GM18907 (cell line): ENCODE results near the gene KDM4B.

Experiments used
- ATAC-seq: cut with Tn5 transposase; IDR thresholded peaks from one replicate; pipeline ENCODE4 v1.9.1; 2021; ENCODE audit warnings: mild to moderate bottlenecking, moderate library complexity; ENCODE audit not compliant: unreplicated experiment

KDM4B gene

DNA sequence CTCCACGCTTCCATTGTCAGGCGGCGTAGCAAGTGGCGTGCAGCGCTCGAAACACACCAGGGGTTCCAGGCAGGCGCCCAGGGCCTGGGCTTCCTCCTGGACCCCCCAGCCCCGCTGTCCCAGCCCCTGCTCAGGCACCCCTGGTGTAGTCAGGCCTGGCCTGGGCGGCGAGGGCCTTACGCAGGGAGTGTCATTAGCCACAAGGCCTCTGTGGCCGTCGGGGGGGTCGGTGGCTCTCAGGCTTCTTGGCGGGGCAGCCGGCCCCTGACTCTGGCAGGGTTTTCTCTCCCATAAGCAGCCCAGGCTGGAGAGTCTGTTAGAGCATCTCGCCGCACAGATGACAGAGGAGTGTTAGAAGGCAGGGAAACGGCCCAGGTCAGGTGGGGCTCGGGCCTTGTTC lies 116.7 kb downstream of the KDM4B start:
- ATAC-seq, result no peak

DNA sequence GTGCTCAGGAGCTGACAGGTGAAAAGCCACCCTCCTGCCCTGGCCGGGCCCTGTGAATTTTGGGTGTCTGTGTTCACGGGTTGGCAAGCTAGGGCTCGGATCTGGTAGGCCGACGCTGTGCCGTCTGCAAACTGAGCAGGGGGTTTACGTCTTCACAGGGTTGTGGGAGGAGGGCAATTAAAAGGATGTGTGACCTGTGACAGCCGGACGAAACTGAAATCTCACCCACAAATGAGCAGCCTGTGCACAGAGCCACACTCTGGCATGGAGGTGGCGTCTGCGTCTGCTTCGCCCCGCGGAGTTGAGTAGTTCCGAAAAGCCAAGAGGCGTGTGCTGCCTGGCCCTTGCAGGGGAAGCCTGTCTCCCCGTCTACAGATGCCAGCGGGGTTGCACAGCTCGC lies 117.3 kb downstream of the KDM4B start:
- ATAC-seq, result no peak

DNA sequence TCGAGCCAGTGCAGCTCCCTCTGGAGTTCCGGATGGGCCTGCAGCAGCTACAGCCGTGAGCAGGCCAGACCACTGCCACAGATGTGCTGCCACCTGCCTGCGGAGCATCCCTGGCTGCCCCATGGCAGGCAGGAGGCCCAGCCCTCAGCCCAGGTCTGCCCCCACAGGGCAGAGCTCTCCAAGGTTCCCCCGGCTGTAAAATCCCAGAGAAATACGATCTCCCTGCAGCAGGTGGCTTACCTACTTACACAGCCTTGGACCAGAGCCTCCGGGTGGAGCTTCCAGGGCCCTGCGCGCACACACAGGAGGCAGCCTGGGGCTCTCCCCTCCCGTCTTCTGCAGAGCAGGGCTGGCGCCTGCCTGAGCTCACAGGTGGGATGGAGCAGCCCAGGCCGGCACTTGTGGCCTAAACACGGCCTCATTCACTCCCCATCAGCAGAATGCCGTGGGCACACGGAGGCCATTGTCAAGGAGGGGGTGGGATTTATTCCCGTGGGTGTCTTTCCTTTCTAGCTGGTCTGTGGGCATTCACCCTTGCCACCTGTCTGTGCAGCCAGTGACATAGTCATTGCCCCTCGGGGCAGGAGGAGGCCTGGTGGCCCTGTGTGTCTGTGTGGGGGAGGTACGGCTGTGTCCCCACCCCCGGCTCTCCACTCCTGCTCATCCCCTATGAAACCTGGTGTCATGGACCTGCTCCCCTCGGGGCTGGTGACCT lies 118.0 kb downstream of the KDM4B start:
- no peak for ATAC-seq

DNA sequence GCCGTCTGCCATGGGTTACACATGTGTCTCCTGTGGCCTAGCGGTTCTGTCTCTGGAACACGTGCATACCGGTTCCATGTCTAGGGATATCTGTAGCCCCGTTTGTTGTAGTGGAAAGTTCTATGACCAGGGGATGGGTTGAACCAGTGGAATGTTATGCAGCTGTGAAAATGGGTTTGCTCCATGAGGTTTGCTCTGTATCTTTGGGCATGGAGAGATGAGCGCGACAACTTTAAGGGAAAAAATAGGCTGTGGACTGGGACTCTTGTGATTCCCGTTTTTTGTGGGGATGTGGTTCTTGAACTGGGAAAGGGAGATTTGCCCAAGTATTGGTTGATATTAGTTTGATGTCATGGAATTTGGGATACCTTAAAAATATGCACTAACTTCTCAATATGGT lies 120.4 kb downstream of the KDM4B start:
- ATAC-seq, result no peak

DNA sequence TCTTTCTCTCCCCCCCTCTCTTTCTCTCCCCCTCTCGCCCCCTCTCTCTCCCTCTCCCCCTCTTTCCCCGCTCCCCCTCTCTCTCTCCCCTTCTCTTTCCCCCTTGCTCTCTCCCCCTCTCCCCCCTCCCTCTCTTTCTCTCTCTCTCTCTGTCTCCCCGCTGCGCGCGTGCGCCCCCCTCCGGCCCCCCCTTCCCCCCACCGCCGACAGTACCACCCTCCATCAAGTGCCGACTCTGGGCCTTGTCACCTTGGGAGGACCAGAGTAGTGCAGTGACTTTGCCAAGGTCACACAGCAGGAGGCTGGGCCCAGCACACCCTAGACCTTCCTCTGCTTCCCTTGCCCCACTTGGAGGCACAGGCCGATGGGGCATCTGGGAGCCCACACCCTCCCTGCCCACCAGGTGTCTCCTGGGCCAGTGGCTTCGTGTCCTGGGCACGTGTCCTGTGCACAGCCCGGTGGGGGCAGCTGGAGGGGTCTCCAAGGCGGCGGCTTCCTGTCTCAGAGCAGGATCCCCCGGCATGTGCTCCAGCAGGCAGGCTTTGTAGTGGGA lies 121.6 kb downstream of the KDM4B start:
- ATAC-seq, result no peak

DNA sequence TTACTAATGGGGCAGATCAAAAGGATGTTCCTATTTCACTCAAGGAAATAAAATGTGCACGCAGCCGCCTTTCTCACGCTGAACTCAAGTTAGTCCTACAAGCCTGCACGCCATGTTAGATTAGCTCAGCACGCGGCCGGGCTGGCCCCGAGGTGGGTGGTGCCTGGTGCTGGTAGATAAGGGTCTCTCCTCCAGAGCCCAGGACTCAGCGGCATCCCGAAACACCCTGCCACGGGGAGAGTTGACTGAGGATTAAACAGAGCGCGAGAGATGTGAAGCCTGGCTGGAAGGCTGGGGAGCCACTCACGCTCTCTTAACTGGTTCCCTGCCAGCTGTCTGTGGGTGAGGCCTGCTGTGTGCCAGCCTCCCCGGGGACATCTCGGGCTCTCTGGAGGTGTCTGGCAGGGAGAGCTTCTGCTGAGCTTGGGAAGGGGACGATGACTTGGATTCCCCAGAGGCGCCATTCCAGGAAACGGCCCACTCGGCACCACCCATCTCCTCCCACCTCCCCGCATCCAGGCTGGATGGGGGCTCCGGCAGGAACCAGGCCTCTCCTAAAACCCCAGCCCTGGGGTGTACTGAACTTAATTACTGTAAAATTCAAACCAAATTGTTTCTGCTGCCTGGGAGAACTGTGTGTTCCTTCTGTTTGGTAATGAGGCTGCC lies 122.2 kb downstream of the KDM4B start:
- ATAC-seq, result no peak

DNA sequence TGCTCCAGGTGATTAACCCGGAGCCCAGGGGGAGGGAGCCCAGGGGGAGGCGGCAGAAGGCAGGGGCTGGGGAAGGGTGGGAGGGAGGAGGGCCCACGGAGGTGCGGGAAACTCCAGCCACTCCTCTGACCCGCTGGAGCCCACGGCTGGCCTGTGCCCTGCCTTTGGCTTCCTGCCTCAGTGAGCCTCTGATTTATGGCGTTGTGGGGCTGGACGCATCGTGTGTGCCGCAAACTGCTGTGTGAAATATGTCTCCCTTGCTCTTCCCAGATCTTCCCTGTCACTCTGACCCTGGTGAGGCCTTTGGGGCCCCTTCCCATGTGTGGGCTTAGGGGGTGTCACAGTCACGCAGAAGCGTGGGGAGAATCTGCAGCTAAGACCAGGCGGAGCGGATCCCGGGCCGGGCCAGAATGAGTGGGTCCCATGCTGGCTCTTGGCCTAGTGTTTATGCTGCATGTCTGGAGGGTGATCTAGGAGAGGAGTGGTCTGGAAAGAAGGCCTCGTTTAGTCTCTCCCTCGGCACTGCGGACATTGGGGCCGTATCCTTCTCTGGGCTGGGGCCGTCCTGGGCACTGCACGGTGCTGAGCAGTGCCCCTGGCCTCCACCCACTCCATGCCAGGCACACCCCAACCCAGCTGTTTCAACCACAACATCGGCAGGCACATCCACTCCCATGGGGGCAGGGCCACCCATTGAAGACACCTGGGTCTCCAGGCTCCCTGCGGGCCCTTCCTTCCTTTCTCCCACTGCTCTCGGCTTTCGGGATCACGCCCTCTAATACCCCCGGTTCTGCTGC lies 123.0 kb downstream of the KDM4B start:
- ATAC-seq, result no peak

DNA sequence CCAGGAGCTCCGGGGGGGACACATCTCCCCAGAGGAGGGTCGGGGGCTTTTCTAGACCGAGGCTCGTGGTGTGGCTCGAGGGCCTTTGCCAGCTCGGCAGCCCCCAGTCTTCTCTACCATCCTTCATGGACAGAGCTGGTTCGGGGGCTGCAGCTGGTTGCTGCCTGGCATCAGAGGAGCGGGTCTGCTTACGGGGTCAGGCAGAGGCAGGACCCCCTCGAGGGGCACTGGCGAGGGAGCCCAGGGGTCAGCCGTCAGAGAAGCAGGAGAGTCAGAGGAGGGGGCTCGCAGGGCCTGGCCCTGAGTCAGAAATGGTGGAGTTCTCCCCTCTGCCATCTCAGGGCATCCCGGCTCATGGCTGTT lies 123.5 kb downstream of the KDM4B start:
- no peak for ATAC-seq

DNA sequence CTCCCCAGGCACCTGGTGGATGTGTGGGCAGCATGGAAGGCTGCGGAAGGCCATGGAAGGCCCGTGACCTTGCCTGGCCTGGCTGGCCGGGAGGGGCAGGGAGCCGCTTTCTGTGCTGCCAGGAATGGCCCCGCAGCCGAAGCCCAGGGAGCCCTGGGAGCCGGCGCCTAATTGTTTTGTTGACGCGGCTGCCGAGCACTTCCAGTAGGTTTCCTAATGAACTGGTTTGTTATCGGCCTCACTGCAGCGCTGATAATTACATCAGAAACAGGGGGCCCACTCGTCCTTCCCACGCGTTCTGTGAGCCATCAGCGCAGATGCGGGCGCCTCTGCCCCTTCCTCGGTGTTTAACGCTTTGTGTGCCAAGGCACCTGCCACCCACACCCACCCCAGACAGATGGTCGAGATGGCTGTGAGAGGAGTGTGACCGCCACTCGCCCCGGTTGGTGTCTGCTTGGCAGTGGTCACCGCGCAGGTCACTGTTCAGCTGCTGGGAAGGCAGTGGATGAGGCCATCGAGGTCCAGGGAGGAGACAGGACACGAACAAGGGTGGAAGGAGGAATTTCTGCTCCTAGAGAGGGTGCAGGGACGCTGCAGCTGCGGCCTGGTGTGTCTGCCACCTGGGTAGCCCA lies 124.5 kb downstream of the KDM4B start:
- ATAC-seq, result no peak

DNA sequence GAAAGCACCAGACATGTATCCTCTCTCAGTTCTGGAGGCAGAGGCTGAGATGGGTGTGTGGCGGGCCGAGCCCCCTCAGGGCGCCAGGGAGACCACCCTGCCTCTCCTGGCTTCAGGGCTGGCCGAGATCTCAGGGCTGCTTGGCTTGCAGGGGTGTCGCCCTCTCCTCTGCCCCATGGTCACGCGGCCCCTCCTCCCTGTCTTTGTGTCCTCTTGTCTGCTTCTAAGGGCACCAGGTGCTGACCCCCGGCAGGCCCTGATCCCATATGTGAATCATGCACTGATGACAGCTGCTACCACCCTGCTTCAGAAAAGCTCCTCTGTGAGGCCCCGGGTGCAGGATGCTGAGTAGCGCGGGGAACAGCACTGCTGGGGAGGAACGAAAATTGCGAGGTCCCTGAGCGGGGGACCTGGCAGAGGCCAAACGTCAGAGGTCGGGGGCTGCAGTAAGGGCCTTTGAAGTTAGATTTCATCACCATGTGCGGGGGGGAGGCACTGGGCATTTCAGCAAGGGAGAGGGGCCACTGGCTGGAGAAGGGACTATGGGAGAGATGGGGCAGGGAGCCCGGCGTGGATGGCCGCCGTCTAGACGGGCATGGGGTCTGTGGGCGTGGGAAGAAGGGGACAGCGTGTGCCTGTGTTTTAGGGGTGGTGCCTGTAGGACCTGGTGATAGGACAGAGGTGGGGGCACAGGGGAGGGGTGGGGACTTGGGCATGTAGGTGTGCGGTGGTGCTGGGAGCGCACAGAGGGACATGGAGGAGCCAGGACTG lies 125.2 kb downstream of the KDM4B start:
- ATAC-seq, result no peak

DNA sequence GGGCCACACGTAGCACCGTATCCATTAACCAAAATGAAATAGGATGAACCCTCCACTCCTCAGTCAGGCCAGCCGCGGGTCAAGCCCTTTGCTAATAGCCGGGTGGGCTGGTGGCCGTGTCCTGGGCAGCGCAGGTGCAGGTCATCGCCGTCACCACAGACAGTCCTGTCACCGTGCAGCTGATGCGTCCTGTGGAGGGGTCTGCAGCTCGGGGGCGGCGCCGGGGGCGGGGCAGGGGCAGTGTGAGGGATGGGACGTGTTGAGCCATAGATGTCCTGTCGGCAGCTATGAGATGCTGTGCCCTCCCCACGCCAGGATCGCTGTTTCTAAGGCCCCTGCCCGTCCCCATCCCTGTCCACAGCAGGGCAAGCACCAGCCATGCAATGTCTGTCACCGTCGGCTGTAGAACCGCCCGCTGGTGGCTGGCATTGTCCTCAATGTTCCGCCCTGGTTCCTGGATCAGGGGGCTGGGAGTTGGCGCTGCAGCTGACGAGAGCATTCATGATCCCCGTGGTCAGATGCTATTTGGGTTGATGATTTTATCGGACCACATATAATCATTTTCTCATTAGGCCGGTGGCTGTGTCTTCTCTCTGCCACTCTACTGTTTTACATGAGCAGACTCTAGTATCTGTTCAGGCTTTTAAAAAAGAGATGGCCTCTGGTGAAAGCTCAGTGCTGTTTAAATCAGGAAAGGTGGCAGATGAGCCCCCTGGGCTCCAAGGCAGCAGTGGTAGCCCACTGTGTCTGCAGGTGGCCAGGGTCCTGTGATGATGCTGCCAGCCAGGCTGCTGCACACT lies 126.1 kb downstream of the KDM4B start:
- no peak for ATAC-seq

DNA sequence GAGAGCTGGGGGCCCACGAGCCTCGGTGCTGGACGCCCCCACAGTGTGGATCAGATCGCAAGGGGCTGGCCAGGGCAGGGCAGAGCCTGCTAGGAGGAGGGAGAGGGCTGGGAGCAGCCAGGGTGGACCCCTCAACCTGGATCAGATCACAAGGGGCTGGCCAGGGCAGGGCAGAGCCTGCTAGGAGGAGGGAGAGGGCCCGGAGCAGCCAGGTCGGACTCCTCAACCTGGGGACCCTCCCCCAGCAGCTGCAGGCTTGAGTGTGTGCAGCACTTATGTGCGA lies 126.6 kb downstream of the KDM4B start:
- no peak for ATAC-seq

DNA sequence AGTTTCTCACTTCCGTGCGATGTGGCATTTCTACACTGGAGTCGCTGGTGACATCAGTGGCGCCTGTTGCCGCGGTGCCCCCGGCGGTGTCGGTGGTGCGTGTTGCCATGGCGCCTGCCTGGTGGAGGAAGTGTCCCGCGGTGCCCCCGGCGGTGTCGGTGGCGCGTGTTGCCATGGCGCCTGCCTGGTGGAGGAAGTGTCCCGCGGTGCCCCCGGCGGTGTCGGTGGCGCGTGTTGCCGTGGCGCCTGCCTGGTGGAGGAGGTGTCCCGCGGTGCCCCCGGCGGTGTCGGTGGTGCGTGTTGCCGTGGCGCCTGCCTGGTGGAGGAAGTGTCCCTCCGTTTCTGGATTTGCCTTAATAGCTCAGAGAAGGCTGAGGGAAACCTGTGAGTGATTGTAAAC lies 127.6 kb downstream of the KDM4B start:
- ATAC-seq, result no peak

DNA sequence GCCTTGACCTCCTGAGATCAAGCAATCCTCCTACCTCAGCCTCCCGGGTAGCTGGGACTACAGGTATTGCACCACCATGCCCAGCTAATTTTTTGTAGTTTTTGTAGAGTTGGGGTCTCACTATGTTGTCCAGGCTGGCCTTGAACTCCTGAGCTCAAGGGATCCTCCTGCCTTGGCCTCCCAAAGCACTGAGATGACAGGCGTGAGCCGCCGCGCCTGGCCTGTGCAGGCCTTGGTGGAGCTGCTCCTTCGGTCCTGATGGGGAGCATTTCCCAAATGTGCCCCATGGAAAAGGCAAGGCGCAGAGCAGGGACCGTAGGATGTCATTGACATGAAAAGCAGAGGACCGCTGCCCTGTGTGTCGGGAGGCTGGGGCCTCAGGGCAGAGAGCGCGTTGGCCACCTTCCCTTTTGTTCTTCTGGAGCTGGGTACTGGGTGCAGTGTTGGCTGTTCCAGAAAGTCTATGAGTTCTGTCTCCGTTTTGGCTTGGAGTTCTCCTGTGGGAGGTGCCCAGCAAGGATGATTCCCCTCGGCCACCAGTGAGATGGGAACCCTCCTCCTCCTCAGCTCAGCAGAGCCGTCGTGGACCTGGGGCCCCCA lies 128.5 kb downstream of the KDM4B start:
- ATAC-seq, result no peak

DNA sequence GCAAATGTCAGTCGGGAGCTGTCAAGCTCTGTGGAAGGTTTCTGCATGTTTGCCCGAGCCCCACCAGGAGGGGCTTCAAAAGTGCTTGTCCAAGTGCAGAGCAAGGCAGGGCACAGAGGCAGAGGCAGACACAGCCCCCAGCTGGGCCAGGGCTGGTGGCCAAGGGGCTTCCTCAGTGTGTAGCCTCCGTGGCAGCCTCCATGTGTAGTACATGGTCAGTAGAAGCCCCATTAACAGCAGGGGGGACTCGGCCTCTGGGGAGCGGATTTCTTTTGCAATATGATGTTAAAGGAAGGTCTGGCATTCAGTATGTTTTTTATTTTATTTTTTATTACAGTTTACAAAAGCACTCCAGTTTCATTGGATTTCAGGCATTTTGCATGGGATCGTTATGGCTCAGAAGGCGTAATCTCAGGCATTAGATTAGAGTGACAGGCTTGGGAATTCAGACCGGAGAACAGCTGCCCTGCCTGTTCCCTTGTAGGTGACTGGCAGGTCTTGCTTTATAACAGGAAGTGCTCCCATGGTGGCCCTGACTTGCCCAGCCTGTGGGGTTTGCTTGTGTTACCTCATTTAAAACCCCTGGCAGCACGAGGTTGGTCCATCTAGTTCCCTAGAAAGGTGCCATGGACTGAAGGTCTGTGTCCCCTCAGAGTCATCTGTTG lies 129.2 kb downstream of the KDM4B start:
- no peak for ATAC-seq

DNA sequence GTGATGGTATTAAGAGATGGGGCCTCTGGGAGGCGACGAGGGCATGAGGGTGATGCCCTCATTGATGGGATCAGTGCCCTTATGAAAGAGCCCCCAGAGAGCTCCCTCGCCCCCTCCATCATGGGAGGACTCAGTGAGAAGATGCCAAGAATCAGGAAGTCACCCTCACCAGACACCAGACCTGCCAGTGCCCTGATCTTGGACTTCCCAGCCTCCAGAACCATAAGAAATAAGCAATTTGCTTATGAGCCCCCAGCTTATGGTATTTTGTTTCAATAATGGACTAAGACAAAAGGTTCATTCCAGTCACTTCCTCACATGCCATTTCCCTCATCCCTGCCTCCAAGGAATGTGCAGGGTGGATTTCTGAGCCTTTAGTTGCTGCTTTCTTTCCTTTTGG lies 129.7 kb downstream of the KDM4B start:
- no peak for ATAC-seq

DNA sequence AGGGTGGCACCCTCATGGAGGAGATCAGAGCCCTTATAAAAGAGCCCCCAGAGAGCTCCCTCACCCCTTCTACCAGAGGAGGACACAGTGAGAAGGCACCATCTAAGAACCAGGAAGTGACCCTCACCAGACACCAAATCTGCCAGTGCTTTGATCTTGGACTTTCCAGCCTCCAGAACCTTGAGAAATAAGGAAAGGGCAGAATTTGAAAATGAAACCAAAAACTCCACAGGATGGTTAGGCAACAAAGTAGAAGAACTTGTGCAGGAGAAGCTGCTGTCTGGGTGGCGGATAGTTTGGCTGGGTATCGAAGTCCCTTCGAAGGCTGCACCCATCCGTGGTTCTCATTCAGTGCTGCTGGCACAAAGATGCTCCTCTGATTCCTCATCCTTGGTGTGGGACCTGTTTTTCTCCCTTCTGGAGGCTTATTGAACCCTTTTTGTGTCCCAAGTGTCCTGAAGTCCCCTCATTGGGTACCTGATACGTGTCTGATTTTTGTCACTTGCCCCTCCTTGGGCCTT lies 130.8 kb downstream of the KDM4B start:
- ATAC-seq, result no peak

DNA sequence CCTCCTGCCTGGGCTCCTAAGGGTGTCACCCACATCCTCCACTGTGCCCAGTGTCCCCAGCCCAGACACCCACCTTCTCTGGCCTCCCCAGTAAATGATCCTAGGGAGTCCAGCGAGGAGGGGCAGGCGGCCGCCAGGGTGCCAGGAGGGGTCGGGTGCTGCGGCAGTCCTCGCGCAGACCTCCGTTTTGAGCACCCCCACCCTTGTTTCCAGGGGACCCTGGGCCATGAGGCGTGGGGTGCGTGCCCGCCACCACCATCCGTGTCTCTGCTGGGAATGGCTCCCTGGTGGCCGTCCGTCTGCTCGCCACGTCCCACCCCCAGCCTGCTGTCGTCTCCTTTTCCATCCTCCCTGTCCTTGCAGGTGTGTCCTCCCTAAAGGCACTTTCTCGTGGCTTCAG lies 133.0 kb downstream of the KDM4B start:
- ATAC-seq, result no peak

DNA sequence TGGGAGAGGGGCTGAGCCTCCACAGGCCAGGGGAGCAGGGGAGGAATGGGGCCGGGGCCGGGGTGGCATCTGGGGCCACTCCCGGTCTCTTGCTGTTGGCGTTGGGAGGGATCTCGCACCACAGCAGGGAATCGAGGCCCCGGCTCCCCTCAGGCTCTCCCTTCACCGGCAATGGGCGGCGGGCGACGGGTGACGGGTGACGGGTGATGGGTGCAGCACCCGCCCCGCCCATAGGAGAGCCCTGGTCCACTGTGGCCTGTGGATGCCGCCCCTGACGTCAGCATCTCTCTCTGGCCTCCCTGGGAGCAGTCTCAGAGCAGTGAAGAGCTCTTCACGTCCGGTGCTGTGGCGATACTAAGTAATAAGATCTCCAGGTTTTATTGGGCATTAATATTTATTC lies 133.6 kb downstream of the KDM4B start:
- no peak for ATAC-seq
